ENCODE results near the gene MVD.

GRCh38 chr16:88705076-88705684, 42.3 kb upstream of the MVD start:
- TF ChIP-seq CTCF (optimal IDR thresholded peaks at IDR 0.05 in 1 of 3, IDR thresholded peaks at IDR 0.05 in 1 of 3, conservative IDR thresholded peaks at IDR 0.05 in 1 of 3; ENCODE audit: extremely low read depth in 1 of 3, insufficient read depth in 2 of 3, low read length in 3 of 3) (no peak), EZH2 (IDR thresholded peaks at IDR 0.05; ENCODE audit: low read length) (no peak)
